ENCODE results near the gene STIM2.

Gene STIM2

GRCh38 chr4:26987191-26987590, 126.5 kb downstream of the STIM2 start:
- TF ChIP-seq CTCF (IDR thresholded peaks at IDR 0.05; ENCODE audit: insufficient read depth, low read length, missing control alignments): no peak
- no peak for DNase-seq (ENCODE audit: low read depth, low spot score)
- ChIA-PET POLR2A (no interaction called here), CTCF (no interaction called here)
- no peak overlapping the region for H3K4me3 ChIP-seq (ENCODE audit: low read depth, low read length)

- no peak for DNase-seq (ENCODE audit: low read depth, low spot score)
- no peak for TF ChIP-seq CTCF (IDR thresholded peaks at IDR 0.05; ENCODE audit: insufficient read depth, low read length, missing control alignments)
- ChIA-PET CTCF (interaction anchor here (1.0 to 1.9 kb wide), 3 partner anchors 13 to 57 kb away, joined by 3 to 7 read pairs (median 3); no protein-coding TSS in a partner anchor), POLR2A (no interaction called here)
- H3K4me3 ChIP-seq (ENCODE audit: low read depth, low read length): no peak overlapping the region
Observed at GRCh38 chr4:26991057-26991456, 130.4 kb downstream of the STIM2 start.

- H3K4me3 ChIP-seq (ENCODE audit: low read depth, low read length): no peak overlapping the region
- TF ChIP-seq CTCF (IDR thresholded peaks at IDR 0.05; ENCODE audit: insufficient read depth, low read length, missing control alignments): no peak
- ChIA-PET CTCF (no interaction called here), POLR2A (no interaction called here)
- no peak for DNase-seq (ENCODE audit: low read depth, low spot score)
Observed at GRCh38 chr4:26992657-26993361, 132.2 kb downstream of the STIM2 start.

- ChIA-PET CTCF (interaction anchor here (0.9 kb wide), 1 partner anchor 17 kb away, joined by 3 read pairs; no protein-coding TSS in a partner anchor), POLR2A (no interaction called here)
- no peak overlapping the region for H3K4me3 ChIP-seq (ENCODE audit: low read depth, low read length)
- TF ChIP-seq CTCF (IDR thresholded peaks at IDR 0.05; ENCODE audit: insufficient read depth, low read length, missing control alignments): no peak
- DNase-seq (ENCODE audit: low read depth, low spot score): no peak
Observed at GRCh38 chr4:26993539-26993938, 132.9 kb downstream of the STIM2 start.

GRCh38 chr4:26993967-26994366, 133.3 kb downstream of the STIM2 start:
- no peak for TF ChIP-seq CTCF (IDR thresholded peaks at IDR 0.05; ENCODE audit: insufficient read depth, low read length, missing control alignments)
- no peak overlapping the region for H3K4me3 ChIP-seq (ENCODE audit: low read depth, low read length)
- ChIA-PET CTCF (interaction anchor here (0.9 kb wide), 1 partner anchor 16 kb away, joined by 3 read pairs; no protein-coding TSS in a partner anchor), POLR2A (no interaction called here)
- DNase-seq (ENCODE audit: low read depth, low spot score): no peak

GRCh38 chr4:26995316-26995715, 134.7 kb downstream of the STIM2 start:
- ChIA-PET POLR2A (no interaction called here), CTCF (no interaction called here)
- H3K4me3 ChIP-seq (ENCODE audit: low read depth, low read length): no peak overlapping the region
- no peak for DNase-seq (ENCODE audit: low read depth, low spot score)
- TF ChIP-seq CTCF (IDR thresholded peaks at IDR 0.05; ENCODE audit: insufficient read depth, low read length, missing control alignments): no peak
